WERI-Rb-1 (cell line): Measurements from ENCODE around the gene GGNBP2.

Experiments used
- DNase-seq: peaks from one replicate; pipeline ENCODE4 v3.0.0-alpha.2; 2020
- H3K27ac ChIP-seq: fragments of 250-450 bp; sonication (Bioruptor Pico); 2 replicates; pipeline ENCODE4 v1.5.1; 2020; ENCODE audit warnings: mild to moderate bottlenecking, moderate library complexity
- H3K27me3 ChIP-seq: fragments of 250-450 bp; sonication (Bioruptor Pico); 2 replicates; pipeline ENCODE4 v1.5.1; 2021; ENCODE audit warnings: mild to moderate bottlenecking, low read depth, moderate library complexity; ENCODE audit not compliant: insufficient read depth, severe bottlenecking
- H3K36me3 ChIP-seq: fragments of 250-450 bp; sonication (Bioruptor Pico); 2 replicates; pipeline ENCODE4 v1.5.1; 2020; ENCODE audit warnings: mild to moderate bottlenecking, moderate library complexity
- H3K4me3 ChIP-seq: 2 replicates; pipeline ENCODE4 v1.5.1; 2011; ENCODE audit warnings: low read depth, mild to moderate bottlenecking, control low read depth, low read length
- H3K9me3 ChIP-seq: fragments of 250-450 bp; sonication (Bioruptor Pico); 2 replicates; pipeline ENCODE4 v1.5.1; 2021; ENCODE audit warnings: mild to moderate bottlenecking, moderate library complexity; ENCODE audit not compliant: severe bottlenecking
- TF ChIP-seq, protein P1 (sequence below): IDR thresholded peaks from 2 replicates; pipeline ENCODE4 v1.5.1; 2011; ENCODE audit warnings: low read depth, mild to moderate bottlenecking, control low read depth, inconsistent platforms, low read length

The GGNBP2 gene

DNA sequence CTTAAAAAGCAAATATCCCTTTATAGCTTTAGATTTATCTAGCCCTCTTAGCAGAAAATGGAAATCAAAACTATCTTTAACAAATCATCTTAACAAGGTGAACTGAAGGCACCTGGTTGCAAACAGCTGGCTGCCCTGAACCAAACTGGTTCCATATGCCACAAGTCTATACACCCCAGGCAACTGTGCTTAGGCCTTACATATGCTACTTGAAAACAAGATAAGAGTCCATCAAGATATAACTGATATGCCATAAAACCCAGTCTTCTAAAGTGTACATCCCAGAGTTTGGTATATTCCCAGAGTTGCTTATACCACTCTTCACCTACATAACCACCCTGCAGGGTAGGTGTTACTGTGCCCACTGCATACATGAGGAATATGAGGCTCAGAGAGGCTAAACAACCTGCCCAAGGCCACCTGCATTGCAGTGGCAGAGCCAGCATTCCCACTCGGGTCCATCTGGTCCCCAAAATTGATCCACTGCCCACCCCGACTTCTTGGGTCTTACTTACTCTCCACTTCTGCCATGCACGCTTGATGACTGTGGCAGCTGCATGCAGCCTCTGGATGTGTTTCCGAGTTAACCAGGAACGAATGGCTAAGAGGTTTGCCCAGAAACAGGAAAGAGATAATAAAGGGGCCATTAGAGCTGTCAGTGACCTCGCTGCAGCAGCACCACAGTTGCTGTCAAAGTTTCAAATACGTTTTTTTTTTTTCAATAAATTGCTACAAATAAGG is 46.0 kb upstream of the GGNBP2 start:
- no peak for DNase-seq
- no peak overlapping the region for H3K27ac ChIP-seq
- peaks cover 88% of the 10 kb centered on the region for H3K36me3 ChIP-seq
- TF ChIP-seq, protein P1, sequence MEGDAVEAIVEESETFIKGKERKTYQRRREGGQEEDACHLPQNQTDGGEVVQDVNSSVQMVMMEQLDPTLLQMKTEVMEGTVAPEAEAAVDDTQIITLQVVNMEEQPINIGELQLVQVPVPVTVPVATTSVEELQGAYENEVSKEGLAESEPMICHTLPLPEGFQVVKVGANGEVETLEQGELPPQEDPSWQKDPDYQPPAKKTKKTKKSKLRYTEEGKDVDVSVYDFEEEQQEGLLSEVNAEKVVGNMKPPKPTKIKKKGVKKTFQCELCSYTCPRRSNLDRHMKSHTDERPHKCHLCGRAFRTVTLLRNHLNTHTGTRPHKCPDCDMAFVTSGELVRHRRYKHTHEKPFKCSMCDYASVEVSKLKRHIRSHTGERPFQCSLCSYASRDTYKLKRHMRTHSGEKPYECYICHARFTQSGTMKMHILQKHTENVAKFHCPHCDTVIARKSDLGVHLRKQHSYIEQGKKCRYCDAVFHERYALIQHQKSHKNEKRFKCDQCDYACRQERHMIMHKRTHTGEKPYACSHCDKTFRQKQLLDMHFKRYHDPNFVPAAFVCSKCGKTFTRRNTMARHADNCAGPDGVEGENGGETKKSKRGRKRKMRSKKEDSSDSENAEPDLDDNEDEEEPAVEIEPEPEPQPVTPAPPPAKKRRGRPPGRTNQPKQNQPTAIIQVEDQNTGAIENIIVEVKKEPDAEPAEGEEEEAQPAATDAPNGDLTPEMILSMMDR = no peak
- no peaks in the 10 kb centered on the region for H3K9me3 ChIP-seq
- H3K4me3 ChIP-seq = no peak overlapping the region
- H3K27me3 ChIP-seq = no peaks in the 10 kb centered on the region

DNA sequence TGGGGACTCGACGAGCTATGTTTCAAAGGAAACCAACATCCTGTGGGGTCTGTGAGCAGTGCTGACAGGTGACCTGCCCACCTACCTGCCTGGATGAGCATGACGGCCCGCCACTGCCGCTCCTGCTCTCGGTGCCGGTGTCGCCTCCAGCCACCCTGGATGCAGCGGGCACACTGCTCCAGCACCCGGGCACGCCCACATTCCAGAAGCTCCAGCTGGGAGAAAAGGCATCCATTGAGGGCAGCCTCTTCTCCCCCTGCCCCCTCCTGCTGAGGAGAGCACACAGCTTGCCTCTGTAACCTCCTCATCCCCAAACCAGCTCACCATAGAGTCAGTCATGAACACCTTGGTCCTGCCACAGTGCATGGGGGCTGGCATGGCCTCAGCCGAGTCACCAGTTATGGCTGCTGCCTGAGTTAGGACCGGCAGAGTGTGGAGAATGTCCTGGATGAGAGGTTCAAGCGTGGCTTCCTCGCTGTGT is 43.9 kb upstream of the GGNBP2 start:
- TF ChIP-seq, protein P1 = no peak
- no peak for DNase-seq

GRCh38 chr17:36501351-36501750 is 43.4 kb upstream of the GGNBP2 start:
- Histone ChIP-seq H3K36me3 (peaks cover 88% of the 10 kb centered on the region), H3K4me3 (no peak overlapping the region), H3K27me3 (no peaks in the 10 kb centered on the region), H3K27ac (no peak overlapping the region), H3K9me3 (no peaks in the 10 kb centered on the region)
- TF ChIP-seq, protein P1 = no peak
- no peak for DNase-seq

More for the DNA sequence above, 43.9 kb upstream of the GGNBP2 start:
- Histone ChIP-seq H3K27me3 (no peaks in the 10 kb centered on the region), H3K27ac (no peak overlapping the region), H3K4me3 (no peak overlapping the region), H3K36me3 (peaks cover 88% of the 10 kb centered on the region), H3K9me3 (no peaks in the 10 kb centered on the region)

GRCh38 chr17:36501963-36502362 is 42.8 kb upstream of the GGNBP2 start:
- H3K27ac ChIP-seq = no peak overlapping the region
- H3K4me3 ChIP-seq = no peak overlapping the region
- H3K9me3 ChIP-seq = no peaks in the 10 kb centered on the region
- peaks cover 88% of the 10 kb centered on the region for H3K36me3 ChIP-seq
- DNase-seq = no peak
- no peaks in the 10 kb centered on the region for H3K27me3 ChIP-seq
- TF ChIP-seq, protein P1 = no peak

DNA sequence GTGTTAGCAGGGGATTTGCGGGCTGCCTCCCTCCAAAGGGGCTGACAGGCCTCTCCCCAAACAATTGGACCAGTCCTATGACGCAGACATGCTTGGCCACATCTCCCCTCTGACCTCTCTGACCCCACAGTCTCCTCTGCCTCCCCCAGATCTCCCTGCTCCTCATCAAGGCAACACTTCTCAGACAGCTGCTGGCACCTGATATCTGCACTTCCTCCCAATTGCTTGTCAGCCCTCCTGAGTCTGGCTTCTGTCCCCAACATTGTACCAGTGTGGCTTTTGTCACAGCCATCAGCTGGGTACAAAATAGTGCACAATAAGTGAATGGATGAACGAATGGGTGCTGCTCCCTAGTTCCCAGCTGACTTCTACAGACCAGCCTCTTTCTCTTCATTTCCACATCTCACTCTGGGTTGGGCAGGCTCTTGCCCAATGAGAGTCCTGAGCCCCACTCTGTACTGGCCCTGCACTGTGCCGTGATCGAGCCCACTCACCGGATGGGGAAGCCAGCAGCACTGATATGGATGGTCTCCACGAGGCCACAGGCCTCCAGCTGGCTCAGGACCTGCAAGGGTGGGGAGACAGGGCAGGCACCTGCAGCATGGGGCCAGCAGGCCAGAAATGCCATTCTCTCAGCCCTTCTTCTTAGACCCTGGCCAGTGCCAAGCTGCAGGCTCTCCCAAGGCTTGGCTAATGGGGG is 41.1 kb upstream of the GGNBP2 start:
- Histone ChIP-seq H3K27ac (no peak overlapping the region; the same call in 1 of the 2 replicates), H3K9me3 (no peaks in the 10 kb centered on the region), H3K36me3 (peaks cover 93% of the 10 kb centered on the region), H3K4me3 (no peak overlapping the region), H3K27me3 (no peaks in the 10 kb centered on the region)
- TF ChIP-seq, protein P1 = no peak
- no peak for DNase-seq
